KOPT-K1 (cell line): ENCODE results near the gene CD58.

Experiments used
- H3K27ac ChIP-seq: fragments of 200-600 bp; sonication (generic); 2 replicates; pipeline ENCODE4 v1.5.1; 2016; ENCODE audit warnings: antibody characterized with exemption, mild to moderate bottlenecking, low read depth, low read length; ENCODE audit not compliant: poor library complexity, severe bottlenecking
- H3K36me3 ChIP-seq: fragments of 200-600 bp; sonication (generic); 2 replicates; pipeline ENCODE4 v1.5.1; 2017; ENCODE audit warnings: antibody characterized with exemption, mild to moderate bottlenecking, low read length, moderate library complexity; ENCODE audit not compliant: insufficient read depth
- H3K9me3 ChIP-seq: fragments of 200-600 bp; sonication (generic); 2 replicates; pipeline ENCODE4 v1.5.1; 2017; ENCODE audit warnings: antibody characterized with exemption, low read length, mild to moderate bottlenecking; ENCODE audit not compliant: insufficient read depth, poor library complexity, severe bottlenecking

The CD58 gene

GRCh38 chr1:116546354-116546977, 24.4 kb downstream of the CD58 start:
- no peaks in the 10 kb centered on the region for H3K9me3 ChIP-seq
- H3K36me3 ChIP-seq, result peaks cover 36% of the 10 kb centered on the region
- peak overlapping the region; percentile 61 for H3K27ac ChIP-seq

GRCh38 chr1:116545359-116545705, 25.5 kb downstream of the CD58 start:
- Histone ChIP-seq H3K9me3 (no peaks in the 10 kb centered on the region), H3K27ac (peak overlapping the region; percentile 61), H3K36me3 (peaks cover 47% of the 10 kb centered on the region)

GRCh38 chr1:116544588-116545358, 26.1 kb downstream of the CD58 start:
- H3K9me3 ChIP-seq, result no peaks in the 10 kb centered on the region
- H3K27ac ChIP-seq, result peak overlapping the region; percentile 61
- peaks cover 53% of the 10 kb centered on the region for H3K36me3 ChIP-seq

- peaks cover 94% of the 10 kb centered on the region for H3K36me3 ChIP-seq
- no peaks in the 10 kb centered on the region for H3K9me3 ChIP-seq
- H3K27ac ChIP-seq, result no peak overlapping the region
These were observed 30.7 kb downstream of the CD58 start for GRCh38 chr1:116540088-116540487.

- Histone ChIP-seq H3K36me3 (peaks cover 100% of the 10 kb centered on the region), H3K27ac (no peak overlapping the region)
These were observed 32.3 kb downstream of the CD58 start for GRCh38 chr1:116538544-116538943.

GRCh38 chr1:116537898-116538297, 32.9 kb downstream of the CD58 start:
- Histone ChIP-seq H3K27ac (no peak overlapping the region), H3K36me3 (peaks cover 100% of the 10 kb centered on the region), H3K9me3 (peaks cover 8% of the 10 kb centered on the region)

More at GRCh38 chr1:116538544-116538943, 32.3 kb downstream of the CD58 start:
- H3K9me3 ChIP-seq, result peaks cover 8% of the 10 kb centered on the region

- H3K36me3 ChIP-seq, result peaks cover 100% of the 10 kb centered on the region
- H3K9me3 ChIP-seq, result peaks cover 8% of the 10 kb centered on the region
- no peak overlapping the region for H3K27ac ChIP-seq
These were observed 33.6 kb downstream of the CD58 start for GRCh38 chr1:116537040-116537831.

GRCh38 chr1:116534014-116534739, 36.6 kb downstream of the CD58 start:
- H3K9me3 ChIP-seq, result peaks cover 10% of the 10 kb centered on the region
- peaks cover 99% of the 10 kb centered on the region for H3K36me3 ChIP-seq
- no peak overlapping the region for H3K27ac ChIP-seq

- Histone ChIP-seq H3K27ac (no peak overlapping the region), H3K9me3 (peaks cover 17% of the 10 kb centered on the region), H3K36me3 (peaks cover 98% of the 10 kb centered on the region)
These were observed 37.4 kb downstream of the CD58 start for GRCh38 chr1:116533429-116533820.

- Histone ChIP-seq H3K36me3 (peaks cover 98% of the 10 kb centered on the region), H3K27ac (no peak overlapping the region), H3K9me3 (peaks cover 23% of the 10 kb centered on the region)
These were observed 38.0 kb downstream of the CD58 start for GRCh38 chr1:116532671-116533428.

- no peak overlapping the region for H3K27ac ChIP-seq
- peaks cover 98% of the 10 kb centered on the region for H3K36me3 ChIP-seq
- peaks cover 32% of the 10 kb centered on the region for H3K9me3 ChIP-seq
These were observed 38.9 kb downstream of the CD58 start for GRCh38 chr1:116531917-116532316.

GRCh38 chr1:116529681-116530080, 41.1 kb downstream of the CD58 start:
- no peak overlapping the region for H3K27ac ChIP-seq
- H3K9me3 ChIP-seq, result peaks cover 34% of the 10 kb centered on the region
- peaks cover 83% of the 10 kb centered on the region for H3K36me3 ChIP-seq

GRCh38 chr1:116529199-116529631, 41.6 kb downstream of the CD58 start:
- Histone ChIP-seq H3K36me3 (peaks cover 82% of the 10 kb centered on the region), H3K9me3 (peaks cover 30% of the 10 kb centered on the region), H3K27ac (no peak overlapping the region)
